ENCODE data around the gene NBDY. TPM values are rescaled to one million over a fixed set of nuclear protein-coding genes. Genes with fewer than 3 reads are reported as not detected.
A peak's percentile ranks its signal among the peaks of the same experiment; 100 is the strongest.

NBDY gene
- total RNA-seq, 1 donor from 2014 or later: 90.1 TPM

DNA sequence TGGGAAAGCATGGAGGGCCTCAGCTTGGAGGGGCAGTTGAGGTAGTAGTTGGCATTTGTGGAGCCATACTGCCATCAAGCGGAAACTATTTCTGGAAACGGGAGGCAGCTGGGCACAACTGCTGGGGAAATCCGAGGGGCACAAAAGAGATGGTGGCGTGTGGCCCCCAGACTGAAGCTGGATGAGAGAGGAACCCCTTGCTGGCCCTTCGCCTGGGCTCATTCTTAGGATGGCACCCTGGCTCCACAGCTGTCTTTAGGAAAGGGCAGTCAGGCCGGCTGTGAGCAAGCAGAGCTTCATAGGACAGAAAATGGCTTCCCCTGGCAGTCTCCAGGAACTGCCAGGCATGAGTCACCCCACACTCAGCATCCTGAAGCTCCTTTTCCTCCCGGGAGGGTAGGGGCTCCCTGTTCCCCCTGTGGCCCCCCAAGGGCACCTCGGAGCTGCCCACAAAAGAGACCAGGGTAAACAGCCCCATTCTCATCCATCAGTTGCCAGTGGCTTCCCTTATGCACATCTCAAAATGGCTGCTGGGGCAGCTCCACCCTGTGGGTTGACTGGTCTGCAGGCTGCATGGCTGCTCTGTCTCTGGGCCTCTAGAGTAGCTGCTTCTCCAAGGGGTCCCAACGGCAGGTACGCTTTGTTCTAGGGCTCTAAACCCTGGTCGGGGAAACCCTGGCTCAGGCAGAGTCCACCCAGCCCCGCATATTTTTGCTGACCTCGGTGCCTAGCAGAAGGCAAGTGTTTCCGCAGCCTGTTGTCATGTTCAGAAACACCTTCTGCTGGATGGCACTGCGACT, 64.7 kb downstream of the NBDY start:
- DNase-seq (ENCODE audit: low spot score): no peak
- peaks cover 6% of the 10 kb centered on the region for H3K27me3 Mint-ChIP-seq (ENCODE audit: unreplicated experiment)
- H3K9me3 Mint-ChIP-seq (ENCODE audit: unreplicated experiment): no peaks in the 10 kb centered on the region

DNA sequence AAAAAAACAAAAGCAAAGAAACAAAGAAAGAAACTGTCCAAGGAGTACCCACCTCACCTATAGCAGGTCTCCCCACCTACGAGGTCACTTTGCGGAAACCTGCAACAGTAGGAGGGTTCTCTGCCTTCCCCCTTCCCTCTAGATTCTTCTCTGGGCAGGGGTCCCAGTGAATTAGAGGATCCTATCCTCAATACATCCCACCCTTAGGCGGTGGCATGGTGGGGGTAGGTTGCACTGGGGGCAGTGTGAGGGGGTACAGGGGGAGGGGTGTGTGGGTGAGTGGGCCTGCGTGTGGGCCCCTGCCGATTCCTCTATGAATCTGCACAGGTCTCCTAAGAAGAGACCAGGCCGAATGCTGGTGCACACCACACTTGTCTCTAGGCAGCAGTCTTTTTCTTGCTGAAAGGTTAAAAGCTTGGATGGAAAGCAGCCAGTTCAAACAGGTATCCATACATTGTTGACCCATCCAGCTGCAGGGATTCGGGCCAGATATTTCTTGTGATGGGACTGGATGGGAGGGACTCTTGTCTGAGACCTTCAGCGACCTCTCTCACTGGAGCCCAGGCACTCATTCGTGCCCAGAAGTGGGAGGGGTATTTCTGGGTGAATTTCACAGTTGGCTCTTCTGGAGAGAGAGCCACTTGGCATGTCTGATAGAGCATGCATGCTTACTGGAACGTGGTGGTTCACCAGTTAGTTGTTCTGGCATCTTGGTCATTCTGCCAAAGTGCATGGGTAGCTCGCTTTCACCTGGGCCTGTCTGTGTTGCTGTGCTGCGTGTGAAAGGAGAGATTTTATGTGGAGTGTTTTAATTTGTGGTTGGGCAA, 65.6 kb downstream of the NBDY start:
- H3K4me3 Mint-ChIP-seq (ENCODE audit: unreplicated experiment): peak overlapping the region; percentile 38
- no peak overlapping the region for H3K27ac Mint-ChIP-seq (ENCODE audit: unreplicated experiment)
- H3K27me3 Mint-ChIP-seq (ENCODE audit: unreplicated experiment): peaks cover 7% of the 10 kb centered on the region
- TF ChIP-seq CTCF (IDR thresholded peaks at IDR 0.05; ENCODE audit: unreplicated experiment): no peak
- peaks cover 37% of the 10 kb centered on the region for H3K4me1 Mint-ChIP-seq (ENCODE audit: unreplicated experiment)
- H3K36me3 Mint-ChIP-seq (ENCODE audit: low read depth, unreplicated experiment): peaks cover 27% of the 10 kb centered on the region
- no peak for DNase-seq (ENCODE audit: low spot score)
- H3K9me3 Mint-ChIP-seq (ENCODE audit: unreplicated experiment): no peaks in the 10 kb centered on the region

More for the DNA sequence above, 64.7 kb downstream of the NBDY start:
- no peak for TF ChIP-seq CTCF (IDR thresholded peaks at IDR 0.05; ENCODE audit: unreplicated experiment)
- Mint-ChIP-seq H3K4me3 (ENCODE audit: unreplicated experiment) (peak overlapping the region; percentile 38), H3K36me3 (ENCODE audit: low read depth, unreplicated experiment) (peaks cover 25% of the 10 kb centered on the region), H3K27ac (ENCODE audit: unreplicated experiment) (no peak overlapping the region), H3K4me1 (ENCODE audit: unreplicated experiment) (peaks cover 34% of the 10 kb centered on the region)

- no peaks in the 10 kb centered on the region for H3K9me3 Mint-ChIP-seq (ENCODE audit: unreplicated experiment)
Observed at GRCh38 chrX:56795309-56795868, 66.3 kb downstream of the NBDY start.

DNA sequence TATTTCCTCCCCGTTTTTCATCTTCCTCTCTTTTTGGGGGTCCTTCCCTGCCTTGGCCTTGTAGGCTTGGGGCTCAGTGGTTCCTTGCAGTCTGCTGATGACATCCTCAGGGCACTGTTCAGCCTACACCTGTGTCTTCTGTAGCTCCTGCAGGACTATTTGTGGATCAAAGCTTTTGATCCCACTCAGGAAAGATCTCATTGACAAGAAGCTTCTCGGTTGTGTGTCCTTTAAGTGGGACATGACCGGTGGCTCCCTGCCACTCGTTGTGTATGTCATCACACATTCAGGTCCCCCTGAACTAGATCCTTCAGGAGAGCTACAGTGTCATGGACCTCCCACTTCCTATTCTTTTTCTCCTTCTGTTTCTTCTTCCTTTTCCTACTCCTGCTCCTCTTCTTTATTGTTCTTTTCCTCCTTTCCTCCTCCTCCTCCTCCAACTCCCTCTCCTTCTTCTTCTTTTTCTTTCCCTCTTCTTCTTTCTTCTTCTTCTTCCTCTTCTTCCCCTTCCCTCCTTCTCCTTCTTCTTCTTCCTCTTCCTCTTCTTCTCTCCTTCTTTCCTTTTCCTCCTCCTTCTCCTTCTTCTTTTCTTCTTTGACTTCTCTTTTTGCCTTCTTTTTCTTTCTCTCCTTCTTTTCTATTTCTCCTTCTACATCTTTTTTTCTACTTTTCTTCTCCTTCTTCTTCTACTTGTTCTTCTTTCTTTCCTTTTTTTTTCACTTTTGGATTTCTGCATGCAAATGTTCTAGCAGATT, 67.8 kb downstream of the NBDY start:
- H3K27ac Mint-ChIP-seq (ENCODE audit: unreplicated experiment): no peak overlapping the region
- no peak for DNase-seq (ENCODE audit: low spot score)
- H3K4me3 Mint-ChIP-seq (ENCODE audit: unreplicated experiment): peak overlapping the region; percentile 53
- peaks cover 5% of the 10 kb centered on the region for H3K27me3 Mint-ChIP-seq (ENCODE audit: unreplicated experiment)
- H3K4me1 Mint-ChIP-seq (ENCODE audit: unreplicated experiment): peaks cover 47% of the 10 kb centered on the region
- peaks cover 23% of the 10 kb centered on the region for H3K36me3 Mint-ChIP-seq (ENCODE audit: low read depth, unreplicated experiment)
- TF ChIP-seq CTCF (IDR thresholded peaks at IDR 0.05; ENCODE audit: unreplicated experiment): no peak
- no peaks in the 10 kb centered on the region for H3K9me3 Mint-ChIP-seq (ENCODE audit: unreplicated experiment)

More at GRCh38 chrX:56795309-56795868, 66.3 kb downstream of the NBDY start:
- H3K27me3 Mint-ChIP-seq (ENCODE audit: unreplicated experiment): peaks cover 5% of the 10 kb centered on the region
- peaks cover 44% of the 10 kb centered on the region for H3K4me1 Mint-ChIP-seq (ENCODE audit: unreplicated experiment)
- H3K27ac Mint-ChIP-seq (ENCODE audit: unreplicated experiment): no peak overlapping the region
- no peak for TF ChIP-seq CTCF (IDR thresholded peaks at IDR 0.05; ENCODE audit: unreplicated experiment)
- DNase-seq (ENCODE audit: low spot score): no peak
- H3K4me3 Mint-ChIP-seq (ENCODE audit: unreplicated experiment): no peak overlapping the region
- peaks cover 29% of the 10 kb centered on the region for H3K36me3 Mint-ChIP-seq (ENCODE audit: low read depth, unreplicated experiment)
